WI38 (cell line): ENCODE measurements around the gene GFM1.

ENCODE experiments used
- H3K4me3 ChIP-seq: 2 replicates; pipeline ENCODE4 v1.5.1; 2011; ENCODE audit warnings: low read depth, mild to moderate bottlenecking, control low read depth, low read length
- CTCF ChIP-seq: IDR thresholded peaks from 2 replicates; pipeline ENCODE4 v1.5.1; 2012; ENCODE audit warnings: low read depth, mild to moderate bottlenecking, control low read depth, low read length

The GFM1 gene

GRCh38 chr3:158644345-158644908 is at the start of gene GFM1:
TSS of gene GFM1 (plus strand) at chr3:158644527. CDS start at chr3:158644635, 108 bp downstream.
- peak; percentile 81 for TF ChIP-seq CTCF
- H3K4me3 ChIP-seq, result peak within 1 kb of the TSS; percentile 100

GRCh38 chr3:158600787-158601186 is 43.5 kb upstream of the GFM1 start:
- TF ChIP-seq CTCF, result no peak
- H3K4me3 ChIP-seq, result no peak overlapping the region

GRCh38 chr3:158602227-158602626 is 42.1 kb upstream of the GFM1 start:
- H3K4me3 ChIP-seq, result no peak overlapping the region
- TF ChIP-seq CTCF, result no peak

GRCh38 chr3:158617982-158618875 is 26.1 kb upstream of the GFM1 start:
- H3K4me3 ChIP-seq, result no peak overlapping the region
- TF ChIP-seq CTCF, result no peak

- no peak for TF ChIP-seq CTCF
- H3K4me3 ChIP-seq, result no peak overlapping the region
Measured at GRCh38 chr3:158625881-158626280, 18.4 kb upstream of the GFM1 start.

- H3K4me3 ChIP-seq, result no peak overlapping the region
- TF ChIP-seq CTCF, result no peak
Measured at GRCh38 chr3:158631981-158632380, 12.3 kb upstream of the GFM1 start.

GRCh38 chr3:158640646-158641045 is 3.7 kb upstream of the GFM1 start:
- no peak overlapping the region for H3K4me3 ChIP-seq
- no peak for TF ChIP-seq CTCF
